Liver (tissue), 9 donors: ENCODE results near the gene RBPJ. TPM values are rescaled to one million over a fixed set of nuclear protein-coding genes. Genes with fewer than 3 reads are reported as not detected.

Experiments used
- DNase-seq: peaks from one replicate; pipeline ENCODE4 v3.0.0-alpha.2; 2017; ENCODE audit warnings: low spot score
- H3K27ac ChIP-seq, 2 donors: one replicate each; pipeline ENCODE4 v1.7.0; 2013; ENCODE audit warnings: inconsistent platforms in 2 of 2, low read length in 2 of 2, control low read depth in 1 of 2, low read depth in 1 of 2, mild to moderate bottlenecking in 1 of 2
- H3K27me3 ChIP-seq, 4 donors: one replicate each; pipeline versions ENCODE4 v1.6.1 to v1.7.0; 2013; ENCODE audit warnings: low read length in 3 of 4, inconsistent platforms in 1 of 4, mild to moderate bottlenecking in 1 of 4, moderate library complexity in 1 of 4; ENCODE audit not compliant: control insufficient read depth in 4 of 4, insufficient read depth in 4 of 4
- H3K36me3 ChIP-seq, 4 donors: one replicate each; pipeline versions ENCODE4 v1.6.1 to v1.7.0; 2013; ENCODE audit warnings: low read length in 3 of 4, mild to moderate bottlenecking in 3 of 4, low read depth in 1 of 4, moderate library complexity in 1 of 4; ENCODE audit not compliant: control insufficient read depth in 4 of 4, insufficient read depth in 3 of 4
- H3K4me1 ChIP-seq, 4 donors: one replicate each; pipeline versions ENCODE4 v1.6.1 to v1.7.0; 2013; ENCODE audit warnings: low read length in 3 of 4, mild to moderate bottlenecking in 3 of 4, moderate library complexity in 1 of 4; ENCODE audit not compliant: control insufficient read depth in 4 of 4, insufficient read depth in 4 of 4
- H3K4me3 ChIP-seq, 3 donors: one replicate each; pipeline versions ENCODE4 v1.6.1 to v1.7.0; 2013; ENCODE audit warnings: low read length in 3 of 3, control low read depth in 1 of 3, low read depth in 1 of 3, mild to moderate bottlenecking in 1 of 3
- H3K9ac ChIP-seq, 2 donors: one replicate each; pipeline ENCODE4 v1.7.0; 2013; ENCODE audit warnings: low read length in 2 of 2, mild to moderate bottlenecking in 2 of 2, moderate library complexity in 2 of 2, control low read depth in 1 of 2, low read depth in 1 of 2
- H3K9me3 ChIP-seq, 4 donors: one replicate each; pipeline versions ENCODE4 v1.6.1 to v1.7.0; 2013; ENCODE audit warnings: low read length in 3 of 4; ENCODE audit not compliant: control insufficient read depth in 4 of 4
- ATF3 ChIP-seq: IDR thresholded peaks from 2 replicates; pipeline ENCODE4 v1.6.1; 2016; ENCODE audit warnings: antibody characterized with exemption
- CTCF ChIP-seq: fragments of 150-350 bp; IDR thresholded peaks from 2 replicates; pipeline ENCODE4 v1.5.1; 2017; ENCODE audit warnings: improper control_type of control experiment, low read depth, low read length; ENCODE audit not compliant: missing input control
- EGR1 ChIP-seq, 2 donors: IDR thresholded peaks; 2 replicates each; pipeline ENCODE4 v1.6.1; 2016 to 2018; ENCODE audit warnings: antibody characterized with exemption in 2 of 2, low read depth in 2 of 2
- FOXA1 ChIP-seq: IDR thresholded peaks from 2 replicates; pipeline ENCODE4 v1.6.1; 2016; ENCODE audit warnings: antibody characterized with exemption
- FOXA2 ChIP-seq: IDR thresholded peaks from 2 replicates; pipeline ENCODE4 v1.6.1; 2016; ENCODE audit warnings: antibody characterized with exemption
- GABPA ChIP-seq, 2 donors: IDR thresholded peaks in 1 of 2; conservative IDR thresholded peaks in 1 of 2; 2 replicates each; pipeline ENCODE4 v1.6.1; 2016; ENCODE audit warnings: antibody characterized with exemption in 2 of 2, mild to moderate bottlenecking in 1 of 2, moderate library complexity in 1 of 2
- HNF4A ChIP-seq, 2 donors: conservative IDR thresholded peaks; 2 replicates each; pipeline ENCODE4 v1.6.1; 2016; ENCODE audit warnings: antibody characterized with exemption in 2 of 2, mild to moderate bottlenecking in 2 of 2
- HNF4G ChIP-seq: IDR thresholded peaks from 2 replicates; pipeline ENCODE4 v1.6.1; 2016; ENCODE audit warnings: antibody characterized with exemption
- JUND ChIP-seq, 2 donors: IDR thresholded peaks; 2 replicates each; pipeline ENCODE4 v1.6.1; 2016; ENCODE audit warnings: antibody characterized with exemption in 2 of 2
- MAX ChIP-seq: IDR thresholded peaks from 2 replicates; pipeline ENCODE4 v1.6.1; 2016; ENCODE audit warnings: antibody characterized with exemption
- NR2F2 ChIP-seq: IDR thresholded peaks from 2 replicates; pipeline ENCODE4 v1.6.1; 2016; ENCODE audit warnings: antibody characterized with exemption
- RAD21 ChIP-seq, 2 donors: IDR thresholded peaks; 2 replicates each; pipeline ENCODE4 v1.6.1; 2016; ENCODE audit warnings: antibody characterized with exemption in 2 of 2, mild to moderate bottlenecking in 2 of 2
- REST ChIP-seq: IDR thresholded peaks from 2 replicates; pipeline ENCODE4 v1.6.1; 2016; ENCODE audit warnings: antibody characterized with exemption, mild to moderate bottlenecking
- RXRA ChIP-seq, 2 donors: IDR thresholded peaks; 2 replicates each; pipeline ENCODE4 v1.6.1; 2017 to 2018; ENCODE audit warnings: antibody characterized with exemption in 2 of 2, mild to moderate bottlenecking in 1 of 2
- SP1 ChIP-seq: IDR thresholded peaks from 2 replicates; pipeline ENCODE4 v1.6.1; 2018; ENCODE audit warnings: antibody characterized with exemption, mild to moderate bottlenecking
- TAF1 ChIP-seq: conservative IDR thresholded peaks from 2 replicates; pipeline ENCODE4 v1.6.1; 2016; ENCODE audit warnings: antibody characterized with exemption, mild to moderate bottlenecking
- YY1 ChIP-seq: IDR thresholded peaks from 2 replicates; pipeline ENCODE4 v1.6.1; 2016; ENCODE audit warnings: antibody characterized with exemption, mild to moderate bottlenecking
- WGBS: extraction: QIAGEN DNeasy Blood & Tissue Kit; methylation state at CpG from one replicate; pipeline ENCODE4 v1.1.7; 2013; 5-methylcytosine and 5-hydroxymethylcytosine counted together
- polyA plus RNA-seq, 2 donors: library from polyadenylated mRNA; stranded (reverse) in 1 of 2; unstranded in 1 of 2; fragments of 200-250 nt in 1 of 2; fragments of >200 nt in 1 of 2; fragmentation: Nextera tagmentation in 1 of 2; extraction: Ambion mirVana in 1 of 2; gene quantifications; one replicate each; pipeline versions ENCODE4 v1.2.1 to v1.2.3, GENCODE V29; 2013 to 2015
- total RNA-seq, 2 donors: library from RNA; depleted of rRNA; stranded (reverse); fragments of >200 nt; gene quantifications; one replicate each; pipeline ENCODE4 v1.2.3, GENCODE V29; 2014
- TF ChIP-seq, protein P1 (sequence below): IDR thresholded peaks from 2 replicates; pipeline ENCODE4 v1.6.1; 2016; ENCODE audit warnings: antibody characterized with exemption
- donor health status: healthy.
- donor health status: healthy.
- donor health status: healthy.
- donor health status: healthy.
- donor health status: healthy.

Gene RBPJ
- total and polyA plus RNA-seq, 4 donors = 8.0 to 32.2 (median 22.9) TPM

- DNase-seq = no peak
- no peaks in the 10 kb centered on the region for H3K36me3 ChIP-seq
- H3K4me1 ChIP-seq = no peaks in the 10 kb centered on the region
- H3K27me3 ChIP-seq = no peaks in the 10 kb centered on the region
- H3K9ac ChIP-seq = no peak overlapping the region
- no peak overlapping the region for H3K27ac ChIP-seq
- H3K9me3 ChIP-seq = no peaks in the 10 kb centered on the region
- WGBS = 97% methylated on average over 4 of the region's 4 CpGs
- H3K4me3 ChIP-seq = no peak overlapping the region
- TF ChIP-seq SP1 (no peak), JUND (IDR thresholded peaks at IDR 0.05) (no peak), HNF4A (conservative IDR thresholded peaks at IDR 0.05) (no peak), CTCF (no peak), REST (no peak), RAD21 (IDR thresholded peaks at IDR 0.05) (no peak), HNF4G (no peak), GABPA (IDR thresholded peaks at IDR 0.05 in 1 of 2, conservative IDR thresholded peaks at IDR 0.05 in 1 of 2) (no peak), YY1 (no peak), TAF1 (no peak), RXRA (IDR thresholded peaks at IDR 0.05) (no peak), EGR1 (IDR thresholded peaks at IDR 0.05; ENCODE audit: low read depth in 2 of 2) (no peak), FOXA2 (no peak), FOXA1 (no peak)
Observed at GRCh38 chr4:26303008-26303407, 17.8 kb upstream of the RBPJ start.

DNA sequence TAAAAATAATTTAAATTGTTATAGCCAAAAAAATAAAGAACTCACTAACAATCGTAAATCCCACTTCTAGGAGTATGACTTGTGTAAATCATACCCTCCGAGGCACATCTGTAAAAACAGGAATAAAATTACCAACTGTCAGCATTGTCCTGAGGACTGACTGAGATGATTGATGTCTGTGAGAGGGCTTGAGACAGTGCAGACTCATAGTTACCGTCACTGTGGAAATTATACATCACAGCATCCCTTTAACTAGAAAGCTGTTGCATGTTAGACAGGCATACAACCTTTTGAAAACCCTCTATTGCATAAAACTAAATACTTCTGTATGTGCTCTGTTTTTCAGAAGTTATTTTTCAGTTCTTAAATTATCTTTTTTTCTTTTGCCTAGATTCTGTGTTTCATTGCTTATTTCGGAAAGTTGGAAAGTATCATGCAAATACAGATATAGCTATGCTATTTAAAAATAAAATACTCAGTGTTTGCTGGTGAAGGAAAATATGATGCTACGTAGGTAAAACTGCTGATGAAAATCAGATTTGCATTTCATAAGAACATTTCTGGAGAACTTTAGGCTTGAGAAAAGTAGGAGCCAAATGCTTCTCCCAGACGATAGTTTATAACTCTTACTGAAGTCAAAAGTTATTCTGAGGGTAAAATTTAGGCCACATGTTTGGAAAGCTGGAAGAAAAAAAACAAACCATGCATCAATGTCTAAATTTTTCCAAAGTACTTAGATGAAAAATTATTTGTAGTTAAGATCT lies 13.6 kb upstream of the RBPJ start:
- Histone ChIP-seq H3K4me3 (no peak overlapping the region), H3K27me3 (no peaks in the 10 kb centered on the region), H3K27ac (no peak overlapping the region), H3K9ac (no peak overlapping the region), H3K4me1 (no peaks in the 10 kb centered on the region), H3K36me3 (no peaks in the 10 kb centered on the region), H3K9me3 (no peaks in the 10 kb centered on the region)
- no peak for TF ChIP-seq NR2F2
- no peak for TF ChIP-seq ATF3
- TF ChIP-seq YY1 = no peak
- no peak for TF ChIP-seq GABPA (IDR thresholded peaks at IDR 0.05 in 1 of 2, conservative IDR thresholded peaks at IDR 0.05 in 1 of 2)
- TF ChIP-seq TAF1 = no peak
- TF ChIP-seq, protein P1, sequence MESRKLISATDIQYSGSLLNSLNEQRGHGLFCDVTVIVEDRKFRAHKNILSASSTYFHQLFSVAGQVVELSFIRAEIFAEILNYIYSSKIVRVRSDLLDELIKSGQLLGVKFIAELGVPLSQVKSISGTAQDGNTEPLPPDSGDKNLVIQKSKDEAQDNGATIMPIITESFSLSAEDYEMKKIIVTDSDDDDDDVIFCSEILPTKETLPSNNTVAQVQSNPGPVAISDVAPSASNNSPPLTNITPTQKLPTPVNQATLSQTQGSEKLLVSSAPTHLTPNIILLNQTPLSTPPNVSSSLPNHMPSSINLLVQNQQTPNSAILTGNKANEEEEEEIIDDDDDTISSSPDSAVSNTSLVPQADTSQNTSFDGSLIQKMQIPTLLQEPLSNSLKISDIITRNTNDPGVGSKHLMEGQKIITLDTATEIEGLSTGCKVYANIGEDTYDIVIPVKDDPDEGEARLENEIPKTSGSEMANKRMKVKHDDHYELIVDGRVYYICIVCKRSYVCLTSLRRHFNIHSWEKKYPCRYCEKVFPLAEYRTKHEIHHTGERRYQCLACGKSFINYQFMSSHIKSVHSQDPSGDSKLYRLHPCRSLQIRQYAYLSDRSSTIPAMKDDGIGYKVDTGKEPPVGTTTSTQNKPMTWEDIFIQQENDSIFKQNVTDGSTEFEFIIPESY = no peak
- no peak for TF ChIP-seq REST
- no peak for TF ChIP-seq FOXA1
- no peak for TF ChIP-seq HNF4G
- TF ChIP-seq RAD21 (IDR thresholded peaks at IDR 0.05) = no peak
- no peak for TF ChIP-seq MAX
- TF ChIP-seq JUND (IDR thresholded peaks at IDR 0.05) = no peak
- no peak for TF ChIP-seq FOXA2
- no peak for TF ChIP-seq RXRA (IDR thresholded peaks at IDR 0.05)
- 85% methylated on average over 6 of the region's 6 CpGs for WGBS
- DNase-seq = no peak
